ENCODE measurements around the gene PCAT7. TPM values are rescaled to one million over a fixed set of nuclear protein-coding genes. Genes with fewer than 3 reads are reported as not detected.

The PCAT7 gene
- total and polyA plus RNA-seq, 7 donors, result 0.12 to 0.62 (median 0.42) TPM; not detected in 2

GRCh38 chr9:94526951-94527350 lies 27.9 kb upstream of the PCAT7 start:
- Histone ChIP-seq H3K9me3 (no peaks in the 10 kb centered on the region), H3K4me3 (no peak overlapping the region), H3K4me1 (no peaks in the 10 kb centered on the region), H3K27ac (no peak overlapping the region), H3K36me3 (ENCODE audit: insufficient read depth in 1 of 2, low read depth in 1 of 2) (no peaks in the 10 kb centered on the region), H3K27me3 (ENCODE audit: insufficient read depth in 3 of 3, low read length in 2 of 3) (no peaks in the 10 kb centered on the region)
- TF ChIP-seq, protein P1, sequence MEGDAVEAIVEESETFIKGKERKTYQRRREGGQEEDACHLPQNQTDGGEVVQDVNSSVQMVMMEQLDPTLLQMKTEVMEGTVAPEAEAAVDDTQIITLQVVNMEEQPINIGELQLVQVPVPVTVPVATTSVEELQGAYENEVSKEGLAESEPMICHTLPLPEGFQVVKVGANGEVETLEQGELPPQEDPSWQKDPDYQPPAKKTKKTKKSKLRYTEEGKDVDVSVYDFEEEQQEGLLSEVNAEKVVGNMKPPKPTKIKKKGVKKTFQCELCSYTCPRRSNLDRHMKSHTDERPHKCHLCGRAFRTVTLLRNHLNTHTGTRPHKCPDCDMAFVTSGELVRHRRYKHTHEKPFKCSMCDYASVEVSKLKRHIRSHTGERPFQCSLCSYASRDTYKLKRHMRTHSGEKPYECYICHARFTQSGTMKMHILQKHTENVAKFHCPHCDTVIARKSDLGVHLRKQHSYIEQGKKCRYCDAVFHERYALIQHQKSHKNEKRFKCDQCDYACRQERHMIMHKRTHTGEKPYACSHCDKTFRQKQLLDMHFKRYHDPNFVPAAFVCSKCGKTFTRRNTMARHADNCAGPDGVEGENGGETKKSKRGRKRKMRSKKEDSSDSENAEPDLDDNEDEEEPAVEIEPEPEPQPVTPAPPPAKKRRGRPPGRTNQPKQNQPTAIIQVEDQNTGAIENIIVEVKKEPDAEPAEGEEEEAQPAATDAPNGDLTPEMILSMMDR (IDR thresholded peaks at IDR 0.05), result no peak
- ATAC-seq, result no peak
- 62 to 68% (median 66%) methylated on average over 1 of the region's 1 CpG for WGBS, 3 donors
- no peak for DNase-seq
- intact Hi-C loops (cut with DNase I), result no loop called here

DNA sequence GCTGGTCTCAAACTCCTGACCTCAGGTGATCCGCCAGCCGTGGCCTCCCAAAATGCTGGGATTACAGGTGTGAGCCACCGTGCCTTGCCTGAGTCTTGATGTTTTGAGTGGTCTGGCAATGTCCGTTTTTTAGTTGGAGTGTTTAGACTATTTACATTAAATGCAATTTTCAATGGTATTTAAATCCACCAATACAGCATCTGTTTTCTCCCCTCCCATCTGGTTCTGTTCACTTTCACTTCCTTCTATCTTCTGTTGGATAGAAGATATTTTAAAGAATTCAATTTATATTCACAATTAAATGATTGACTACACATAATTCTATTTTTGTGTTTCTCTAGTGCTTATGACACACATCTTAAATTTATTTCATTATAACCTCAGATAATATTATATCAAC lies 26.0 kb upstream of the PCAT7 start:
- ATAC-seq (no peak), DNase-seq (no peak)
- intact Hi-C loops (cut with DNase I), result no loop called here
- Histone ChIP-seq H3K4me3 (no peak overlapping the region), H3K27ac (no peak overlapping the region), H3K9me3 (no peaks in the 10 kb centered on the region), H3K4me1 (no peaks in the 10 kb centered on the region), H3K27me3 (ENCODE audit: insufficient read depth in 3 of 3, low read length in 2 of 3) (no peaks in the 10 kb centered on the region), H3K36me3 (ENCODE audit: insufficient read depth in 1 of 2, low read depth in 1 of 2) (no peaks in the 10 kb centered on the region)
- WGBS, 3 donors, result 89 to 93% (median 90%) methylated on average over 4 of the region's 4 CpGs
- TF ChIP-seq, protein P1 (IDR thresholded peaks at IDR 0.05), result no peak

- H3K4me3 ChIP-seq, result no peak overlapping the region
- ATAC-seq, result no peak
- DNase-seq, result no peak
- WGBS, 3 donors, result 88 to 93% (median 93%) methylated on average over 1 of the region's 1 CpG
- no peaks in the 10 kb centered on the region for H3K36me3 ChIP-seq (ENCODE audit: insufficient read depth in 1 of 2, low read depth in 1 of 2)
- no peaks in the 10 kb centered on the region for H3K4me1 ChIP-seq
- TF ChIP-seq, protein P1 (IDR thresholded peaks at IDR 0.05), result no peak
- no peaks in the 10 kb centered on the region for H3K27me3 ChIP-seq (ENCODE audit: insufficient read depth in 3 of 3, low read length in 2 of 3)
- H3K27ac ChIP-seq, result no peak overlapping the region
- intact Hi-C loops (cut with DNase I), result no loop called here
- H3K9me3 ChIP-seq, result no peaks in the 10 kb centered on the region
These were observed 21.7 kb upstream of the PCAT7 start for GRCh38 chr9:94533155-94533554.

DNA sequence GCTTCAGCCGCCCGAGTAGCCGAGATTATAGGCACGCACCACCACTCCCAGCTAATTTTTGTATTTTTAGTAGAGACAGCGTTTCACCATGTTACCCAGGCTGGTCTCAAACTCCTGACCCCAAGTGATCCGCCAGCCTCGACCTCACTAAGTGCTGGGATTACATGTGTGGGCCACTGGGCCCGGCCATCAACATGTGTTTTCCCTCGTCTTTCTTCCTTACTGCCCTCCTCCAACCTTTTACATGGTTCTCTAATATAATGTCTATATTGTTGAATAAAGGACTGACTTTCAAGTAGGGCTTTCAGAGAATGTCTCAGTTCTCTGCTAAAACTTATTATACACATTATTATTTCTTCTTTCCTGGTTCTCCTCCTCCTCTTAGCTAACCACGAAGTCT lies 21.3 kb upstream of the PCAT7 start:
- H3K4me1 ChIP-seq, result no peaks in the 10 kb centered on the region
- intact Hi-C loops (cut with DNase I), result no loop called here

DNA sequence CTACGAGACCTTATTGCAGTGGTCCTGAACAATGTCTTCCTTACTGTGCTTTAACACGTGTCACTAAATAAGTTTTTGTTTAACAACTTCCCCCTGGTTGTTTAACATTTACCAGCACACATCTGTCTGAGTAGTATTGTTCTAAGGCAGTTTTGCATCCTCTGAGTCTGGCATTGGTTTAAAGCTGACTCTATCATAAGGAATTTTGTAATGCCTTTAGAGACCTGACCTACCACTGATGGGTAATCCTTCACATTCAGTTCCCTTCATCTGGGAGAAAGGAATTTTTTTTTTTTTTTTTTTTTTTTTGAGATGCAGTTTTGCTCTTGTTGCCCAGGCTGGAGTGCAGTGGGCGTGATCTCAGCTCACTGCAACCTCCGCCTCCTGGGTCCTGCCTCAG lies 20.0 kb upstream of the PCAT7 start:
- intact Hi-C loops (cut with DNase I), result no loop called here
- DNase-seq (no peak), ATAC-seq (no peak)
- TF ChIP-seq, protein P1 (IDR thresholded peaks at IDR 0.05), result no peak
- Histone ChIP-seq H3K36me3 (ENCODE audit: insufficient read depth in 1 of 2, low read depth in 1 of 2) (no peaks in the 10 kb centered on the region), H3K4me1 (no peaks in the 10 kb centered on the region), H3K9me3 (no peaks in the 10 kb centered on the region), H3K27ac (no peak overlapping the region), H3K27me3 (ENCODE audit: insufficient read depth in 3 of 3, low read length in 2 of 3) (no peaks in the 10 kb centered on the region), H3K4me3 (no peak overlapping the region)
- 79 to 82% (median 79%) methylated on average over 4 of the region's 4 CpGs for WGBS, 3 donors

More for the DNA sequence above, 21.3 kb upstream of the PCAT7 start:
- Histone ChIP-seq H3K36me3 (ENCODE audit: insufficient read depth in 1 of 2, low read depth in 1 of 2) (no peaks in the 10 kb centered on the region), H3K27me3 (ENCODE audit: insufficient read depth in 3 of 3, low read length in 2 of 3) (no peaks in the 10 kb centered on the region), H3K9me3 (no peaks in the 10 kb centered on the region), H3K4me3 (no peak overlapping the region), H3K27ac (no peak overlapping the region)
- TF ChIP-seq, protein P1 (IDR thresholded peaks at IDR 0.05), result no peak
- DNase-seq (no peak), ATAC-seq (no peak)
- WGBS, 3 donors, result 80 to 85% (median 82%) methylated on average over 10 of the region's 10 CpGs

Measured in psoas muscle (tissue), 8 donors.